ENCODE data around the gene CEBPZOS.

Gene CEBPZOS

GRCh38 chr2:37226863-37227262, 30.6 kb downstream of the CEBPZOS start:
- peaks cover 31% of the 10 kb centered on the region for H3K36me3 Mint-ChIP-seq (ENCODE audit: low read depth)
- no peaks in the 10 kb centered on the region for H3K9me3 Mint-ChIP-seq
- H3K4me1 Mint-ChIP-seq: peaks cover 16% of the 10 kb centered on the region
- H3K4me3 Mint-ChIP-seq: no peak overlapping the region
- no peak for TF ChIP-seq CTCF (IDR thresholded peaks at IDR 0.05; ENCODE audit: unreplicated experiment in 3 of 3)
- H3K27me3 Mint-ChIP-seq (ENCODE audit: low read depth): no peaks in the 10 kb centered on the region
- H3K27ac Mint-ChIP-seq: peak overlapping the region in 1 of 3 experiments; percentile 3

GRCh38 chr2:37228788-37229187, 32.5 kb downstream of the CEBPZOS start:
- peaks cover 17% of the 10 kb centered on the region for H3K36me3 Mint-ChIP-seq (ENCODE audit: low read depth)
- TF ChIP-seq CTCF (IDR thresholded peaks at IDR 0.05; ENCODE audit: unreplicated experiment in 3 of 3): no peak
- peaks cover 16% of the 10 kb centered on the region for H3K4me1 Mint-ChIP-seq
- H3K9me3 Mint-ChIP-seq: no peaks in the 10 kb centered on the region
- H3K4me3 Mint-ChIP-seq: no peak overlapping the region
- H3K27me3 Mint-ChIP-seq (ENCODE audit: low read depth): no peaks in the 10 kb centered on the region
- H3K27ac Mint-ChIP-seq: no peak overlapping the region

GRCh38 chr2:37230581-37230980, 34.3 kb downstream of the CEBPZOS start:
- no peak overlapping the region for H3K4me3 Mint-ChIP-seq
- no peak for TF ChIP-seq CTCF (IDR thresholded peaks at IDR 0.05; ENCODE audit: unreplicated experiment in 3 of 3)
- H3K36me3 Mint-ChIP-seq (ENCODE audit: low read depth): peaks cover 23% of the 10 kb centered on the region
- H3K27me3 Mint-ChIP-seq (ENCODE audit: low read depth): no peaks in the 10 kb centered on the region
- no peak overlapping the region for H3K27ac Mint-ChIP-seq
- H3K9me3 Mint-ChIP-seq: no peaks in the 10 kb centered on the region
- H3K4me1 Mint-ChIP-seq: peaks cover 10% of the 10 kb centered on the region

- Mint-ChIP-seq H3K27ac (no peak within 1 kb of the TSS), H3K4me3 (no peak within 1 kb of the TSS)
- no peak for TF ChIP-seq CTCF (IDR thresholded peaks at IDR 0.05; ENCODE audit: unreplicated experiment in 3 of 3)
These were observed 35.2 kb downstream of the CEBPZOS start, which contains the start of the genes CEBPZ and NDUFAF7 for GRCh38 chr2:37231241-37232130. Gene CEBPZ, minus strand, starts transcription at chr2:37231596. Its CDS starts 29 bp downstream, at chr2:37231567. Gene NDUFAF7, plus strand, starts transcription at chr2:37231658. Its CDS starts 48 bp downstream, at chr2:37231706.

DNA sequence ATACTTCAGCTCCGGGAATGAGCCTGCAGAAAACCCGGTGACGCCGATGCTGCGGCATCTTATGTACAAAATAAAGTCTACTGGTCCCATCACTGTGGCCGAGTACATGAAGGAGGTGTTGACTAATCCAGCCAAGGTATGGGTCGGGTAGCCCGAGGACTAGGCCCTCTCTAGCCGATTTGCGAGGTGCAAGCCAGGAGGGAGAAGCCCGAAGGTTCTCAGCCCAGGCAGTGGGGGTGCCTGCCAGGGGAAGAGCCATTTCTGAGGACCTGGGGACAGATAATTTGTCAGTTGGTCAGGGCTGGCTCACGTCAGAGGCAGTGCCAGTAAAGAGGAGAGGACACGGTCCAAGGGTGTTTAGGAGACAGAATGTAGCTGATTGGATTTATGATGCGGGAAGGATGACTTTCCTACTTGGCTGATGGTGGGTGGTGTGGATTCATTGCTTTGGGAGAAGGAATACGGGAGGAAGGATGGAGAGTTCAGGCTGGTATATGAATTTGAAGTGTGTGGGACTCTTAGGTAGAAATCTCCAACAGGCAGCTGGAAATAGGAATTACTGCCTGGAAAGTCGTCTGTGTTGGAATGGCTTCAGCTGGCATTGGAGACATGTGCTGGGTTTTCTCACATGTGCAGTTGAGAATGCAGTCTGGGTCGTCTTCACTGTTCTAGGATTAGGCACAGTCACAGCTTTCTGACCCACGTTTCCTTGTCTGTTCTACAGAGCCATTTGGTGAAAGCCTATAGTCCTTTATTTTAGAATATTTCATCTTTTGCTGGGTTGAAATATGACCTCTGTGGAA, 36.0 kb downstream of the CEBPZOS start:
- Mint-ChIP-seq H3K9me3 (no peaks in the 10 kb centered on the region), H3K27me3 (ENCODE audit: low read depth) (no peaks in the 10 kb centered on the region), H3K4me1 (peaks cover 5% of the 10 kb centered on the region), H3K4me3 (no peak overlapping the region), H3K36me3 (ENCODE audit: low read depth) (peaks cover 26% of the 10 kb centered on the region), H3K27ac (no peak overlapping the region)
- no peak for TF ChIP-seq CTCF (IDR thresholded peaks at IDR 0.05; ENCODE audit: unreplicated experiment in 3 of 3)

More at GRCh38 chr2:37231241-37232130, 35.2 kb downstream of the CEBPZOS start, which contains the start of the genes CEBPZ and NDUFAF7:
- Mint-ChIP-seq H3K9me3 (no peaks in the 10 kb centered on the region), H3K36me3 (ENCODE audit: low read depth) (peaks cover 30% of the 10 kb centered on the region), H3K27me3 (ENCODE audit: low read depth) (no peaks in the 10 kb centered on the region), H3K4me1 (peaks cover 10% of the 10 kb centered on the region)
